ENCODE measurements around the gene EEPD1.

EEPD1 gene

DNA sequence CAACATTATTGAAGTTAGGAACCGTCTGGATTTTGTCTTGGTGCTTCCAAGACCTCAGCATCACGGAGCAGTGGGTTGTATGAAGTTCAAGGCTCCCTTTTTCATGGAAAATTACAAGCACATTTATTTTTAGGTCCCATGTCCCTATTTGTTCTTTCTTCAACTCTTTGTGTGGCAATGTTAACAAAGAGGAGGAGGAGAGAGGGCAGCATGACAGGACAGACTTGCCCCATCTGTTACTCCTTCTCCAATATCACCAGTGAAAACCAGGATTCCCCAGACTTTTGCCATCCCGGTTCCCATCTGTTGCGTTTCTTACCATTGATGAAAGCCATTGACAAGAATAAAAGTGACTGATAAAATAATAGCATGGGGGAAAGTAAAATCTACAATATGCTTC, 28.6 kb downstream of the EEPD1 start:
- DNase-seq = no peak
- Mint-ChIP-seq H3K36me3 (ENCODE audit: low read depth) (peaks cover 3% of the 10 kb centered on the region), H3K27me3 (ENCODE audit: low read depth, poor library complexity) (peaks cover 7% of the 10 kb centered on the region), H3K4me1 (peaks cover 48% of the 10 kb centered on the region), H3K9me3 (no peaks in the 10 kb centered on the region), H3K27ac (no peak overlapping the region), H3K4me3 (no peak overlapping the region)
- TF ChIP-seq, protein P1, sequence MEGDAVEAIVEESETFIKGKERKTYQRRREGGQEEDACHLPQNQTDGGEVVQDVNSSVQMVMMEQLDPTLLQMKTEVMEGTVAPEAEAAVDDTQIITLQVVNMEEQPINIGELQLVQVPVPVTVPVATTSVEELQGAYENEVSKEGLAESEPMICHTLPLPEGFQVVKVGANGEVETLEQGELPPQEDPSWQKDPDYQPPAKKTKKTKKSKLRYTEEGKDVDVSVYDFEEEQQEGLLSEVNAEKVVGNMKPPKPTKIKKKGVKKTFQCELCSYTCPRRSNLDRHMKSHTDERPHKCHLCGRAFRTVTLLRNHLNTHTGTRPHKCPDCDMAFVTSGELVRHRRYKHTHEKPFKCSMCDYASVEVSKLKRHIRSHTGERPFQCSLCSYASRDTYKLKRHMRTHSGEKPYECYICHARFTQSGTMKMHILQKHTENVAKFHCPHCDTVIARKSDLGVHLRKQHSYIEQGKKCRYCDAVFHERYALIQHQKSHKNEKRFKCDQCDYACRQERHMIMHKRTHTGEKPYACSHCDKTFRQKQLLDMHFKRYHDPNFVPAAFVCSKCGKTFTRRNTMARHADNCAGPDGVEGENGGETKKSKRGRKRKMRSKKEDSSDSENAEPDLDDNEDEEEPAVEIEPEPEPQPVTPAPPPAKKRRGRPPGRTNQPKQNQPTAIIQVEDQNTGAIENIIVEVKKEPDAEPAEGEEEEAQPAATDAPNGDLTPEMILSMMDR (IDR thresholded peaks at IDR 0.05) = no peak

DNA sequence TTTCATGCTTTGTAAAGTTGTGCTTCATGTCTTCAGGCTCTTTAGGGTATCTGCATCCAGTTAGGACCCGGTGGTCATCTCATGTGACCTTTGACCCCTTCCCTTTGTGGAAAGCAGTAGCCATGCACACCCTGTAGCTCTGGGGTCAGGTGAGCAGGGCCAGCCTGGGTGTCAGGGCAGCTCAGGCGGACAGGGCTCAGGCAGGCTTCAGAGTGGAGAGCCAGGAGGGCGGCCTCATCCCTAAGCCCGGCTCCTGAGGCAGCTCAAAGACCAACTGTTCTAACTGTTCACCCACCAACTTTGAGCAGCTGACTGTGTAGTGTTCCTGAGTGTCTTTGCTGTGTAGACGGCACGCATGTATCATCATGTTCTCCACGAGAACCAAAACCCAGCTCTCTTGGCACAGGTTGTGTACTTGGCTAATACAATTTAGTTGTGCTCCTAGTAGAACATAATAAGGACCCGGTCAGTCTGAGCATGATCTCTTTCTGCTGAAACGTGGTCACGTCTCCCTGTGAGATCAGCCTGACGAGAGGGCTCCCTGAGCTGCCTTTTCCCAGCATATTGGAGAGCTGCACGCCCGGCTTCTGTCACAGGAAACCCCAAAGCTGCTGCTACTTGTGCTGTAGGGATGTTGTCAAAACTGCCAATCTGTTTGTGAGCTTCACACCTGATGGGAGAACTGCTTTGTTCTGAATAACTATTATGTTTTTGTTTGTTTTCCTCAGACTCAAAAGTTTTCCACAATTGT, 30.0 kb downstream of the EEPD1 start:
- no peaks in the 10 kb centered on the region for H3K9me3 Mint-ChIP-seq
- H3K27me3 Mint-ChIP-seq (ENCODE audit: low read depth, poor library complexity) = peaks cover 7% of the 10 kb centered on the region
- no peak for DNase-seq
- H3K4me3 Mint-ChIP-seq = no peak overlapping the region
- H3K27ac Mint-ChIP-seq = peak overlapping the region; percentile 59
- H3K36me3 Mint-ChIP-seq (ENCODE audit: low read depth) = no peaks in the 10 kb centered on the region
- TF ChIP-seq, protein P1 (IDR thresholded peaks at IDR 0.05) = no peak
- peaks cover 56% of the 10 kb centered on the region for H3K4me1 Mint-ChIP-seq

DNA sequence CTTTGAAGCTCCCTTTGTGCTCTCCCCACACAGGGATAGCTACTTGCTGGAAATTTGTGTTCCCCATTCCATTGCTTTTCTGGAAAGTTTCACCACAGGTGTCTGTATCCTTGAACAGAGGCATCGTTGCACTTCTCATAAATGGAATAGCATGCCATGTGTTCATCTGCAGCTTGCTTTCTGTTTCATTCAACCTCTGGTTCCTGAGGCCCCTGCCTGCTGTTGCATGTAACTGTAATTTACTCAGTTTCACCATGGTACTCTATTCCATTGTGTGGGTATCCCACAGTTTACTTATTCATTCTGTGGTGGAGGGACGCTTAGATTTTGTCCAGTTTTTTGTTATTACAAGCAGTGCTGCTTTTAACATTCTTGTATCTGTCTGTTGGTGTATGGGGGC, 32.0 kb downstream of the EEPD1 start:
- H3K36me3 Mint-ChIP-seq (ENCODE audit: low read depth) = no peaks in the 10 kb centered on the region
- H3K9me3 Mint-ChIP-seq = no peaks in the 10 kb centered on the region
- H3K4me1 Mint-ChIP-seq = peaks cover 57% of the 10 kb centered on the region
- H3K27ac Mint-ChIP-seq = no peak overlapping the region
- DNase-seq = no peak
- H3K4me3 Mint-ChIP-seq = no peak overlapping the region
- TF ChIP-seq, protein P1 (IDR thresholded peaks at IDR 0.05) = no peak
- H3K27me3 Mint-ChIP-seq (ENCODE audit: low read depth, poor library complexity) = peaks cover 4% of the 10 kb centered on the region

DNA sequence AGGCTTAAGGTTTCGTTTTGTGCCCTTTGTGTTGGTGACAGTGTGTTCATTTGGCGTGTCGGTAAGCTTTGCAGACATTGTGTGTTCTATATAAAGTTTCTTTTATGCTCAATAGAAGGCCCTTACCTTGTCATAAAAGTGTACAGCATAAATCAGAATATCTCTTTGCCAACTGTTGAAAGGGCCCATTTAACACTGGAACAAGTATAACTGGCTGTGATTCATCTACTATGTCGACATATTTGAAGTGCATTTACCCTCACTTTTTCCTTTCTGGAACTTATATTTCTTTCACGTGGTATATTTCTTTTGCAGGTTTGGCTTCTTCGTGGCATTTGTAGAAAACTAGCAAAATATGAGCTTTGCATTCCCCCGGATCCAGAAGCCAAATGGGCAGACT, 32.7 kb downstream of the EEPD1 start:
- H3K36me3 Mint-ChIP-seq (ENCODE audit: low read depth) = no peaks in the 10 kb centered on the region
- H3K4me1 Mint-ChIP-seq = peaks cover 56% of the 10 kb centered on the region
- peaks cover 4% of the 10 kb centered on the region for H3K27me3 Mint-ChIP-seq (ENCODE audit: low read depth, poor library complexity)
- TF ChIP-seq, protein P1 (IDR thresholded peaks at IDR 0.05) = no peak
- H3K9me3 Mint-ChIP-seq = no peaks in the 10 kb centered on the region
- H3K4me3 Mint-ChIP-seq = no peak overlapping the region
- H3K27ac Mint-ChIP-seq = no peak overlapping the region
- no peak for DNase-seq

DNA sequence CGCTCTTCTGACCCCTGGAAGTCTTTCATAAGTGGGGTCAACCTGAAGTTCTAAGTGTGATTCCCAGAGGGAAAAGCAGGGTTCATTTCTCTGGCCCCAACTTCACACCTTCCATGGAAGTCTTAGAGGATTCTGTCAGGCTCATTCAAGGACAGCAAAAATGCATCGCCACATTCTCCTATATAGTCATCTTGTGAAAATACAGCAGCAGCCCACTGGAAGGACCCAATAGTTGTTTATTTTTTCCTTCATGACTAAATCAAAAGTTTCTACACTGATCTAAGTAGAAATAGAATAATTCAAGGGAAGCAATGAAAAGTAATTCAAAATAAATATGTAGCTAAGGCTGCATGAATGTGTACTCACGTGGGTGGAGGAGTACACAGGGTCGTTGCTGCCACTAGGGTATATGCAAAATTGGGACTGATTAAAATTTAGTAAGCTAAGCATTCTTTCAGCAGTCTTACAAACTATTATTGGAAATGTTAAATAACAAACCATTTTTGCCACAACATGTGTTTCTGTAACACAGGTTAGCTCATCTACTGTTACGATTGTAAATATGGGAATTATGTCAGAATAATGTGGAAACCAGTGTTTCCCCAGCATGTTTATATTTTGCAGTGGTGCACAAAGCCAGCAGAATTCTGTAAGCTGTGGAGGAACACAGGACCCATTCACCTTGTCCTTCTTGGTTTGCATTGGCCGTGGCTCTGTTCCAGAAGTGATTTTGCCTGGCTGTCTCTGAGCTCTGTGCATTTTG, 33.5 kb downstream of the EEPD1 start:
- Mint-ChIP-seq H3K27ac (no peak overlapping the region), H3K4me3 (no peak overlapping the region), H3K36me3 (ENCODE audit: low read depth) (no peaks in the 10 kb centered on the region), H3K4me1 (peaks cover 56% of the 10 kb centered on the region), H3K27me3 (ENCODE audit: low read depth, poor library complexity) (peaks cover 4% of the 10 kb centered on the region), H3K9me3 (no peaks in the 10 kb centered on the region)
- TF ChIP-seq, protein P1 (IDR thresholded peaks at IDR 0.05) = no peak
- DNase-seq = no peak
